Peyer's patch (tissue), 4 donors: ENCODE data around the gene PRKCA. TPM values are rescaled to one million over a fixed set of nuclear protein-coding genes. Genes with fewer than 3 reads are reported as not detected.

ENCODE experiments used
- DNase-seq, 3 donors: peaks; one replicate each; pipeline ENCODE4 v3.0.0-alpha.2; 2017 to 2019
- H3K27ac ChIP-seq, 4 donors: fragments of 200-600 bp; sonication (generic); one replicate each; pipeline ENCODE4 v1.5.1; 2016 to 2019
- H3K27me3 ChIP-seq, 2 donors: fragments of 200-600 bp; sonication (generic); one replicate each; pipeline ENCODE4 v1.5.1; 2019
- H3K36me3 ChIP-seq, 3 donors: fragments of 200-600 bp; sonication (generic); one replicate each; pipeline ENCODE4 v1.5.1; 2016 to 2019
- H3K4me1 ChIP-seq, 4 donors: fragments of 200-600 bp; sonication (generic); one replicate each; pipeline ENCODE4 v1.5.1; 2016 to 2019
- H3K4me3 ChIP-seq, 4 donors: fragments of 200-600 bp; sonication (generic); 1 replicate in 3 of 4; 2 replicates in 1 of 4; pipeline ENCODE4 v1.5.1; 2016 to 2019; ENCODE audit warnings: mild to moderate bottlenecking in 1 of 4
- H3K9me3 ChIP-seq, 4 donors: fragments of 200-600 bp; sonication (generic); one replicate each; pipeline ENCODE4 v1.5.1; 2016 to 2019; ENCODE audit warnings: mild to moderate bottlenecking in 1 of 4
- POLR2A ChIP-seq, 2 donors: fragments of 450-650 bp; IDR thresholded peaks; one replicate each; pipeline ENCODE4 v1.5.1; 2017; ENCODE audit warnings: antibody characterized with exemption in 2 of 2, mild to moderate bottlenecking in 2 of 2, moderate library complexity in 2 of 2
- total RNA-seq, 4 donors: library from RNA; depleted of rRNA; stranded (reverse); fragments of >200 nt; gene quantifications; one replicate each; pipeline ENCODE4 v1.1.0, GENCODE V29; 2016
- TF ChIP-seq, protein P1 (sequence below), 6 experiments: fragments of 450-650 bp in 4 of 6; fragments of 200-600 bp in 2 of 6; sonication (generic) in 1 of 6; IDR thresholded peaks; one replicate each; pipeline ENCODE4 v1.5.1; 2017 to 2019; ENCODE audit warnings: antibody characterized with exemption in 6 of 6, mild to moderate bottlenecking in 3 of 6, moderate library complexity in 1 of 6

The PRKCA gene
- total RNA-seq, 4 donors from 2014 or later = 32.2 to 47.0 (median 43.5) TPM

DNA sequence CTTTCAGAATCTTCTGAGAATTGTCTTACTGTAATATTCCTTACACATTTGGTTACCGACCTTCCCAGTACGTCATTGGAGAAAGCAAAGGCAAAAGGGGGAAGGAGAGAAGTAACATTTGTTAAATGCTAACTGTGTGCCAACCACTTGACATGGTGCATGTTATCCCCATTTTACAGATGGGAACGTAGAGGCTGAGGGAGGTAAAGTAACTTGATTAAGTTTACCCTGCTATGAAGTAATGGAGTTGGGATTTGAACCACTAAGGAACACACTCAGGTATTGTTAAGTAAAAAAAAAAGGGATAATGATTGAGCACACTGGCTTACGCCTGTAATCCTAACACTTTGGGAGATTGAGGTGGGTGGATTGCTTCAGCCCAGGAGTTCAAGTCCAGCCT is 156.4 kb downstream of the PRKCA start:
- Histone ChIP-seq H3K36me3 (no peaks in the 10 kb centered on the region), H3K27me3 (no peaks in the 10 kb centered on the region), H3K4me1 (peaks cover 0 to 24% (median 0%) of the 10 kb centered on the region in 4 donors), H3K4me3 (no peak overlapping the region), H3K9me3 (no peaks in the 10 kb centered on the region), H3K27ac (no peak overlapping the region)
- TF ChIP-seq, protein P1, sequence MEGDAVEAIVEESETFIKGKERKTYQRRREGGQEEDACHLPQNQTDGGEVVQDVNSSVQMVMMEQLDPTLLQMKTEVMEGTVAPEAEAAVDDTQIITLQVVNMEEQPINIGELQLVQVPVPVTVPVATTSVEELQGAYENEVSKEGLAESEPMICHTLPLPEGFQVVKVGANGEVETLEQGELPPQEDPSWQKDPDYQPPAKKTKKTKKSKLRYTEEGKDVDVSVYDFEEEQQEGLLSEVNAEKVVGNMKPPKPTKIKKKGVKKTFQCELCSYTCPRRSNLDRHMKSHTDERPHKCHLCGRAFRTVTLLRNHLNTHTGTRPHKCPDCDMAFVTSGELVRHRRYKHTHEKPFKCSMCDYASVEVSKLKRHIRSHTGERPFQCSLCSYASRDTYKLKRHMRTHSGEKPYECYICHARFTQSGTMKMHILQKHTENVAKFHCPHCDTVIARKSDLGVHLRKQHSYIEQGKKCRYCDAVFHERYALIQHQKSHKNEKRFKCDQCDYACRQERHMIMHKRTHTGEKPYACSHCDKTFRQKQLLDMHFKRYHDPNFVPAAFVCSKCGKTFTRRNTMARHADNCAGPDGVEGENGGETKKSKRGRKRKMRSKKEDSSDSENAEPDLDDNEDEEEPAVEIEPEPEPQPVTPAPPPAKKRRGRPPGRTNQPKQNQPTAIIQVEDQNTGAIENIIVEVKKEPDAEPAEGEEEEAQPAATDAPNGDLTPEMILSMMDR (IDR thresholded peaks at IDR 0.05) = no peak
- no peak for TF ChIP-seq POLR2A (IDR thresholded peaks at IDR 0.05)
- DNase-seq = no peak

DNA sequence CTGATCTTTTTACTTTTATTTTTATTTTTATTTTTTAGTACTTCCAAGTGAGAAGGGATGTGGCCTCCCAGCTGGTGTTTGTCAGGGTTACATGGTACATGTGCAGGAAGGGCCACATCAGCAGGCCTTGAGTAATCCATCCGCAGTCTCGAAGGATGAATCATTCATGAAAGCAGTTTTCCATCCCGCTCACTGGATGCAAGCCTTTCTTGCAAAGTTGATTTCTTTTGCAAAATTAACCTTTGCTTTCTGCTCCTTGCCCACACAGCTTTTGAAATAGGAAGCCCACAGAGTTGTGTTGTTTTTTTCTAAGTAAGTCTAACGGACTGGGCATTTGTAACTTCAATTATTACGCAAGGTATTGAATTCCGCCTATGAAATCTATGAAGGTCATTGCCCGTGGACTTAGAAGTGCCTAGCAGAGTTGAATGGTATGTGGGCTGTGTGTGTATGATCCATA is 157.4 kb downstream of the PRKCA start:
- Histone ChIP-seq H3K27ac (peak overlapping the region in 1 of 4 donors; percentile 13), H3K27me3 (no peaks in the 10 kb centered on the region), H3K4me1 (peaks cover 0 to 25% (median 0%) of the 10 kb centered on the region in 4 donors), H3K9me3 (no peaks in the 10 kb centered on the region), H3K36me3 (no peaks in the 10 kb centered on the region), H3K4me3 (no peak overlapping the region)
- DNase-seq = peak in 1 of 3 donors; percentile 68
- no peak for TF ChIP-seq POLR2A (IDR thresholded peaks at IDR 0.05)
- TF ChIP-seq, protein P1 (IDR thresholded peaks at IDR 0.05) = no peak

DNA sequence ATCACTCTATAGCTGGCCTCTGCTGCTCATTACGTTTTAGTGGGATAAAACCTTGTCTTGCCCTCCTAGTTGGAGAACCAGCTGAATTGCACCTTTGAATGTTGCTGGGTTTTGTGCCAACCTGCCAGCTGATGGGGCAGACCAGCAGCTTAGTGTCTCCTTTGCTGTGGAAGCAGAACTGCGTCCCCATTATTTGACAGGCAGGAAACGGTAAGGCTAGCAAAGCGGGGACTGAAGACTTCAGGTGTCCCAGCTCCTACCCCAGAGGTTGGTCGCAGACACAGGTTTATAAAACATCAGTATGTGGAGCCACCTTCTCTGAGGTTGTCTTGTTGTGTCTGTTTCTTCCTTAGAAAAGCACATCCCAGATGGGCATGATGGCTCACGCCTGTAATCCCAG is 158.1 kb downstream of the PRKCA start:
- no peak overlapping the region for H3K4me3 ChIP-seq
- H3K4me1 ChIP-seq = peaks cover 0 to 27% (median 0%) of the 10 kb centered on the region in 4 donors
- H3K27me3 ChIP-seq = no peaks in the 10 kb centered on the region
- no peak for DNase-seq
- no peaks in the 10 kb centered on the region for H3K36me3 ChIP-seq
- no peaks in the 10 kb centered on the region for H3K9me3 ChIP-seq
- H3K27ac ChIP-seq = peak overlapping the region in 2 of 4 donors; percentile 5 to 13
- TF ChIP-seq, protein P1 (IDR thresholded peaks at IDR 0.05) = no peak
- TF ChIP-seq POLR2A (IDR thresholded peaks at IDR 0.05) = no peak

DNA sequence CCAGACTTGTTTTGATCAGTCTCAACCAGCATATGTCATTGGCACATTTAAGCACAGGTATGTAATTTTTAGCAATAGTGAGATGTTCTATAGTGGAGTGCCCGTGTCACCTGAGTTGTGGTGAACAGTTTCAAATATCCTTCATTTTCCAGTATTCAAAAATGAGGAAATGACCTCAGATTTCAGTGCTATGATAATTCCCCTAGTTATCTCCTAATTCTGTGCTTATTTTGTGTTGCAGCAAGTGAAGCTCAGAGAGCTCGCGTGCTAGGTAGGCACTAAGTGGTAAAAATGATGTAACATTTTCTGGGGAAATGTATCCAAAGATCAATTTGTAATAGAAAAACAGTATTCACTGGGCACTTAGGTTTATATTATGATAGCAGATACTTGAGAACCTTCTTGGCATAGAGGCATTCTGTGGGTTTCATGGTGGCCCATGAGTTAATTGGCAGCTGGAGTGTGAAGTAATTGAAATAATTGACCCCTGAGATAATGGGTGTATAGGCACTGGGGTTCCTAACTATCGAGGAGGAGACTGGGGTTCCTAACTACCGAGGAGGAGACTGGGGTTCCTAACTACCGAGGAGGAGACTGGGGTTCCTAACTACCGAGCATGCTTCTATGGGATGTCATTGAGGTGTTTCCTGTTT is 159.1 kb downstream of the PRKCA start:
- Histone ChIP-seq H3K9me3 (no peaks in the 10 kb centered on the region), H3K36me3 (no peaks in the 10 kb centered on the region), H3K27ac (peak overlapping the region in 2 of 4 donors; percentile 7 to 54), H3K27me3 (no peaks in the 10 kb centered on the region), H3K4me1 (peaks cover 0 to 35% (median 0%) of the 10 kb centered on the region in 4 donors), H3K4me3 (no peak overlapping the region)
- DNase-seq = no peak
- TF ChIP-seq, protein P1 (IDR thresholded peaks at IDR 0.05) = no peak
- TF ChIP-seq POLR2A (IDR thresholded peaks at IDR 0.05) = no peak

DNA sequence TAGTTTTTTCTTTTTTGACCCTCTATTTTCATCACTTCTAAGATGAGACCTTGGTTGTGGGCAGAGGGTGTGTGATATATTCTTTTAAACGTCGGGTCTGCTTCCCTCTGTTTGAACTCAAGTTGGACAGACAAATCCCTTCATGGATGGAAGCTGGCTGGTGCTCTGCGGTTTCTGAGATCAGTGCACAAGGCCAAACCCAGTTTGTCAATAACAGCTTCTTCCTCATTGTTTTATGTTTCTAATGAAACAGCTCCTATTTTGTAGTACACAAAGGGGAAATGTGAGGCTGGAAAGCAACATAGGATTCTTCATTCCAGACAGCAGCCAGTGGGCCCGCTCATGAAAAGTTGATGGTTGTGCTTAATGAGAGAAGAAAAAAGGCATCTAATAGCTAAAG is 159.6 kb downstream of the PRKCA start:
- Histone ChIP-seq H3K27ac (peak overlapping the region in 1 of 4 donors; percentile 54), H3K36me3 (no peaks in the 10 kb centered on the region), H3K4me3 (no peak overlapping the region), H3K9me3 (no peaks in the 10 kb centered on the region), H3K27me3 (no peaks in the 10 kb centered on the region), H3K4me1 (peaks cover 0 to 35% (median 0%) of the 10 kb centered on the region in 4 donors)
- no peak for DNase-seq
- TF ChIP-seq, protein P1 (IDR thresholded peaks at IDR 0.05) = no peak
- no peak for TF ChIP-seq POLR2A (IDR thresholded peaks at IDR 0.05)
